DND-41 (cell line): Measurements from ENCODE around the gene SLC66A2.

Experiments
- EZH2 ChIP-seq: IDR thresholded peaks from 3 replicates; pipeline ENCODE4 v1.6.1; 2012; ENCODE audit warnings: borderline replicate concordance, low read depth, mild to moderate bottlenecking, moderate library complexity, low read length, inconsistent platforms; ENCODE audit not compliant: severe bottlenecking
- TF ChIP-seq, protein P1 (sequence below): IDR thresholded peaks from 2 replicates; pipeline ENCODE4 v1.5.1; 2012; ENCODE audit warnings: borderline replicate concordance, low read length, moderate library complexity, mild to moderate bottlenecking; ENCODE audit not compliant: poor library complexity, severe bottlenecking; ENCODE audit errors: extremely low read depth

DNA sequence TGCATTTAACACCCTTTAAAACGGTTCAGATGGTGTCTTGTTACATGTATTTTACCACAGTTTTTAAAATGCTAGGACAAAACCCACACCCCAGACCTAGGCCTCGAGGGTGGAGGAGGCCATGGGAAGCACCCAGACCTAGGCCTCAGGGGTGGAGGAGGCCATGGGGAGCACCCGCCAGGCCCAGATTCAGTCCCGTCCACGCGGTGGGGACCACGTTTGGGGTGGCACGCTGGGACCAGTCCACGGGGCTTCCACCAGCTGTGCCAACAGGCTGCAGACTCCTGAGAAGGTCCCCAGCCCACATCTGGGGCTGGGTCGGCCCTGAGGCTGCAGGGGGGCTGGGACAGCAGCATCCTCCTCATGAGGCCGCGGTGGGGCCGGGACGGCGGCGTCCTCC lies 63.4 kb downstream of the SLC66A2 start:
- TF ChIP-seq, protein P1, sequence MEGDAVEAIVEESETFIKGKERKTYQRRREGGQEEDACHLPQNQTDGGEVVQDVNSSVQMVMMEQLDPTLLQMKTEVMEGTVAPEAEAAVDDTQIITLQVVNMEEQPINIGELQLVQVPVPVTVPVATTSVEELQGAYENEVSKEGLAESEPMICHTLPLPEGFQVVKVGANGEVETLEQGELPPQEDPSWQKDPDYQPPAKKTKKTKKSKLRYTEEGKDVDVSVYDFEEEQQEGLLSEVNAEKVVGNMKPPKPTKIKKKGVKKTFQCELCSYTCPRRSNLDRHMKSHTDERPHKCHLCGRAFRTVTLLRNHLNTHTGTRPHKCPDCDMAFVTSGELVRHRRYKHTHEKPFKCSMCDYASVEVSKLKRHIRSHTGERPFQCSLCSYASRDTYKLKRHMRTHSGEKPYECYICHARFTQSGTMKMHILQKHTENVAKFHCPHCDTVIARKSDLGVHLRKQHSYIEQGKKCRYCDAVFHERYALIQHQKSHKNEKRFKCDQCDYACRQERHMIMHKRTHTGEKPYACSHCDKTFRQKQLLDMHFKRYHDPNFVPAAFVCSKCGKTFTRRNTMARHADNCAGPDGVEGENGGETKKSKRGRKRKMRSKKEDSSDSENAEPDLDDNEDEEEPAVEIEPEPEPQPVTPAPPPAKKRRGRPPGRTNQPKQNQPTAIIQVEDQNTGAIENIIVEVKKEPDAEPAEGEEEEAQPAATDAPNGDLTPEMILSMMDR, result no peak
- no peak for TF ChIP-seq EZH2
